Endodermal cell (in vitro differentiated cells): Measurements from ENCODE around the gene FAM237A. TPM values are rescaled to one million over a fixed set of nuclear protein-coding genes. Genes with fewer than 3 reads are reported as not detected.

ENCODE experiments used
- DNase-seq: peaks from one replicate; pipeline ENCODE4 v3.0.0-alpha.2; 2017
- H3K27ac ChIP-seq: 2 replicates; pipeline ENCODE4 v1.5.1; 2013; ENCODE audit warnings: mild to moderate bottlenecking, low read depth, low read length, moderate library complexity
- H3K27me3 ChIP-seq: 2 replicates; pipeline ENCODE4 v1.6.1; 2013; ENCODE audit warnings: mild to moderate bottlenecking, low read length, moderate library complexity; ENCODE audit not compliant: insufficient read depth, control insufficient read depth, poor library complexity, severe bottlenecking
- H3K36me3 ChIP-seq: 2 replicates; pipeline ENCODE4 v1.7.0; 2013; ENCODE audit warnings: mild to moderate bottlenecking, low read length, moderate library complexity; ENCODE audit not compliant: control insufficient read depth, insufficient read depth
- H3K4me1 ChIP-seq: one replicate; pipeline ENCODE4 v1.7.0; 2013; ENCODE audit warnings: low read length; ENCODE audit not compliant: control insufficient read depth, insufficient read depth
- H3K4me3 ChIP-seq: 2 replicates; pipeline ENCODE4 v1.5.1; 2013; ENCODE audit warnings: mild to moderate bottlenecking, low read length, moderate library complexity
- H3K9ac ChIP-seq: 2 replicates; pipeline ENCODE4 v1.6.1; 2013; ENCODE audit warnings: mild to moderate bottlenecking, low read length, moderate library complexity; ENCODE audit not compliant: poor library complexity, severe bottlenecking; ENCODE audit errors: extremely low read depth
- H3K9me3 ChIP-seq: 2 replicates; pipeline ENCODE4 v1.6.1; 2013; ENCODE audit warnings: mild to moderate bottlenecking, low read length, moderate library complexity; ENCODE audit not compliant: control insufficient read depth
- H3K27ac Mint-ChIP-seq: 2 replicates; pipeline ENCODE4 v1.8.0; 2020; ENCODE audit warnings: mixed read lengths
- H3K27me3 Mint-ChIP-seq: 2 replicates; pipeline ENCODE4 v1.8.0; 2021; ENCODE audit warnings: mild to moderate bottlenecking, mixed read lengths; ENCODE audit not compliant: insufficient read depth
- H3K36me3 Mint-ChIP-seq: 2 replicates; pipeline ENCODE4 v1.8.0; 2020; ENCODE audit warnings: low read depth, mixed read lengths
- H3K4me1 Mint-ChIP-seq: 2 replicates; pipeline ENCODE4 v1.8.0; 2020; ENCODE audit warnings: mixed read lengths
- H3K4me3 Mint-ChIP-seq: 2 replicates; pipeline ENCODE4 v1.8.0; 2020; ENCODE audit warnings: mild to moderate bottlenecking, moderate library complexity, mixed read lengths
- H3K9me3 Mint-ChIP-seq: 2 replicates; pipeline ENCODE4 v1.8.0; 2020; ENCODE audit warnings: mild to moderate bottlenecking, mixed read lengths
- WGBS, 2 experiments: methylation state at CpG; one replicate each; pipeline versions ENCODE4 v1.1.5 to v1.1.7; 2013; ENCODE audit warnings: missing lambda C conversion rate in 2 of 2, mixed read lengths in 1 of 2; ENCODE audit not compliant: insufficient coverage in 1 of 2, insufficient read length in 1 of 2; 5-methylcytosine and 5-hydroxymethylcytosine counted together
- total RNA-seq, 2 donors: library from RNA; stranded (reverse); fragmentation: NEBNext Ultra II Directional in 1 of 2; extraction: Animal tissue kit (Norgen Biotek cat#: 25700) in 1 of 2; gene quantifications; 2 replicates in 1 of 2; 3 replicates in 1 of 2; pipeline ENCODE4 v1.2.1, GENCODE V29; 2021
- TF ChIP-seq, protein P1 (sequence below): fragments of 200-600 bp; sonication (generic); conservative IDR thresholded peaks from 2 replicates; pipeline ENCODE4 v1.5.0; 2021; ENCODE audit warnings: antibody characterized with exemption, mild to moderate bottlenecking

FAM237A gene
- total RNA-seq, 2 donors from 2014 or later = not detected

DNA sequence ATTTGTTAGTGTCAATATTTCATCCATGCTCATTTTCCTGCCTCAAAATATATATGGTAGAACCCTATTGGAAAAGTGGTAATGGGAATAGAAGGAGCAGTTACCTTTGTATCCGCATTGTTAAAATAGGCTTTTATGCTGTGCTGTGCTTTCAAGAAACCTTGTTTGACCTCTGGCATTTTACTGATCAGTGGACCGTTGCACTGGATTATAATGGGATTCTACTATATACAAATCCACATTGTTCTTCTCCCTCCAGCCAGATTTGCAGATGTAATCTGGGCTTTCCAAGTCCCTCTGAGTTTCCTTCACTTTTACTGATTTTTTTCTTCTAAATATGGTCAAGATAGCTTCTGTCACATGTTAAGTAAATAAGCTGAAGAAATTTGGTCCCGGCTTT is 23.3 kb upstream of the FAM237A start:
- Mint-ChIP-seq H3K27me3 (no peaks in the 10 kb centered on the region), H3K27ac (no peak overlapping the region), H3K9me3 (no peaks in the 10 kb centered on the region), H3K36me3 (peaks cover 5% of the 10 kb centered on the region), H3K4me3 (no peak overlapping the region), H3K4me1 (no peaks in the 10 kb centered on the region)
- no peak for DNase-seq
- Histone ChIP-seq H3K9me3 (peaks cover 2% of the 10 kb centered on the region), H3K9ac (no peak overlapping the region), H3K27me3 (no peaks in the 10 kb centered on the region), H3K27ac (no peak overlapping the region), H3K4me1 (no peaks in the 10 kb centered on the region), H3K36me3 (no peaks in the 10 kb centered on the region), H3K4me3 (no peak overlapping the region)
- WGBS, 2 experiments = 60 to 92% methylated on average over 1 to 3 of the region's 3 CpGs
- TF ChIP-seq, protein P1, sequence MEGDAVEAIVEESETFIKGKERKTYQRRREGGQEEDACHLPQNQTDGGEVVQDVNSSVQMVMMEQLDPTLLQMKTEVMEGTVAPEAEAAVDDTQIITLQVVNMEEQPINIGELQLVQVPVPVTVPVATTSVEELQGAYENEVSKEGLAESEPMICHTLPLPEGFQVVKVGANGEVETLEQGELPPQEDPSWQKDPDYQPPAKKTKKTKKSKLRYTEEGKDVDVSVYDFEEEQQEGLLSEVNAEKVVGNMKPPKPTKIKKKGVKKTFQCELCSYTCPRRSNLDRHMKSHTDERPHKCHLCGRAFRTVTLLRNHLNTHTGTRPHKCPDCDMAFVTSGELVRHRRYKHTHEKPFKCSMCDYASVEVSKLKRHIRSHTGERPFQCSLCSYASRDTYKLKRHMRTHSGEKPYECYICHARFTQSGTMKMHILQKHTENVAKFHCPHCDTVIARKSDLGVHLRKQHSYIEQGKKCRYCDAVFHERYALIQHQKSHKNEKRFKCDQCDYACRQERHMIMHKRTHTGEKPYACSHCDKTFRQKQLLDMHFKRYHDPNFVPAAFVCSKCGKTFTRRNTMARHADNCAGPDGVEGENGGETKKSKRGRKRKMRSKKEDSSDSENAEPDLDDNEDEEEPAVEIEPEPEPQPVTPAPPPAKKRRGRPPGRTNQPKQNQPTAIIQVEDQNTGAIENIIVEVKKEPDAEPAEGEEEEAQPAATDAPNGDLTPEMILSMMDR = no peak

DNA sequence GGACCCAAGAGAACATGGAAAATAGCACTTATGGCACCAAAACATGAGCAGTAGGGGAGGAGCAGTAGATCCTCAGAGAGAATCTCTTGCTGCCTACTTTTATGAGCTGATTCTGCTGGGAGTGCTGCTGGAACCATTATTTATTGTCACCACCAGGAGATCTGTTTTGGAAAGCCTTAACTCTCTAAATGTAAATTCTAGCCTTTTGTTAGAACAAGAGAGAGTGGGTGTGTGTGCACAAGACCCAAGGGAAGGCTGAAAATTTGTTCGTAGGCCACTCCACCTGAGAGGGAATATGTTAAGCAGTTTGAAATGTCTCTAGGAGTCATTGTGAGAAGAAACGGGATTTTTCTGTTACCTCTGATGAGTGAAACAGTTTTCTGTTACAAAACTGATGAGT is 16.2 kb upstream of the FAM237A start:
- H3K36me3 Mint-ChIP-seq = no peaks in the 10 kb centered on the region
- H3K27me3 Mint-ChIP-seq = peaks cover 8% of the 10 kb centered on the region
- H3K4me1 ChIP-seq = no peaks in the 10 kb centered on the region
- H3K4me3 ChIP-seq = no peak overlapping the region
- TF ChIP-seq, protein P1 = no peak
- no peaks in the 10 kb centered on the region for H3K36me3 ChIP-seq
- no peak overlapping the region for H3K9ac ChIP-seq
- 83% methylated on average over 2 of the region's 2 CpGs; no CpG with 5 or more reads in 1 of the 2 experiments for WGBS, 2 experiments
- H3K4me1 Mint-ChIP-seq = peaks cover 4% of the 10 kb centered on the region
- H3K4me3 Mint-ChIP-seq = no peak overlapping the region
- no peak overlapping the region for H3K27ac ChIP-seq
- H3K9me3 Mint-ChIP-seq = no peaks in the 10 kb centered on the region
- no peak overlapping the region for H3K27ac Mint-ChIP-seq
- no peaks in the 10 kb centered on the region for H3K9me3 ChIP-seq
- no peak for DNase-seq
- no peaks in the 10 kb centered on the region for H3K27me3 ChIP-seq

DNA sequence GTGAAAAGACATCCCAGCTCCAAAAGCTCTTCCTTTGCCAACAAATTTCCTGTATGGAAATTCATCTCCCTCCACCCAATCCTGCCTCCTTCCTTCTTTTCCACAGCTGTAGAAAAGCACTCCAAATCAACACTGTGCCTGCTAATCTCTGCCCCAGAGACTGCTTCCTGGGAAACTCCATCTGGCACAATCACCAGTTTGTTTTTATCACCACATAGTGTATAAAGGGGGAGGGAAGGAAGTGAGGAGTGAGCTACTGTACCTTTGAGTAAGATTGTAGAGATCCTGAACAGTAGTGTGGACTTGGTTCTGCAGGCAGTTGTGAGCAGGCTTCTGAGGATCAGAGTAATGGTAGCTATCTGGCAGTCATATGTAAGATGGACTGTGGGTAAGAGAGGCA is 14.7 kb upstream of the FAM237A start:
- Histone ChIP-seq H3K27me3 (peaks cover 9% of the 10 kb centered on the region), H3K27ac (no peak overlapping the region), H3K9me3 (no peaks in the 10 kb centered on the region), H3K9ac (no peak overlapping the region), H3K36me3 (no peaks in the 10 kb centered on the region), H3K4me1 (no peaks in the 10 kb centered on the region), H3K4me3 (no peak overlapping the region)
- no peak overlapping the region for H3K27ac Mint-ChIP-seq
- no peaks in the 10 kb centered on the region for H3K36me3 Mint-ChIP-seq
- TF ChIP-seq, protein P1 = no peak
- no peaks in the 10 kb centered on the region for H3K9me3 Mint-ChIP-seq
- no peak for DNase-seq
- no peak overlapping the region for H3K4me3 Mint-ChIP-seq
- peaks cover 12% of the 10 kb centered on the region for H3K27me3 Mint-ChIP-seq
- peaks cover 4% of the 10 kb centered on the region for H3K4me1 Mint-ChIP-seq
